SH-SY5Y (cell line): ENCODE data around the gene ANKRD36.

Experiments used
- GATA2 ChIP-seq: IDR thresholded peaks from 2 replicates; pipeline ENCODE4 v1.6.1; 2011; ENCODE audit warnings: mild to moderate bottlenecking, low read depth, low read length
- GATA3 ChIP-seq: IDR thresholded peaks from 2 replicates; pipeline ENCODE4 v1.6.1; 2011; ENCODE audit warnings: low read depth, mild to moderate bottlenecking, low read length, moderate library complexity

DNA sequence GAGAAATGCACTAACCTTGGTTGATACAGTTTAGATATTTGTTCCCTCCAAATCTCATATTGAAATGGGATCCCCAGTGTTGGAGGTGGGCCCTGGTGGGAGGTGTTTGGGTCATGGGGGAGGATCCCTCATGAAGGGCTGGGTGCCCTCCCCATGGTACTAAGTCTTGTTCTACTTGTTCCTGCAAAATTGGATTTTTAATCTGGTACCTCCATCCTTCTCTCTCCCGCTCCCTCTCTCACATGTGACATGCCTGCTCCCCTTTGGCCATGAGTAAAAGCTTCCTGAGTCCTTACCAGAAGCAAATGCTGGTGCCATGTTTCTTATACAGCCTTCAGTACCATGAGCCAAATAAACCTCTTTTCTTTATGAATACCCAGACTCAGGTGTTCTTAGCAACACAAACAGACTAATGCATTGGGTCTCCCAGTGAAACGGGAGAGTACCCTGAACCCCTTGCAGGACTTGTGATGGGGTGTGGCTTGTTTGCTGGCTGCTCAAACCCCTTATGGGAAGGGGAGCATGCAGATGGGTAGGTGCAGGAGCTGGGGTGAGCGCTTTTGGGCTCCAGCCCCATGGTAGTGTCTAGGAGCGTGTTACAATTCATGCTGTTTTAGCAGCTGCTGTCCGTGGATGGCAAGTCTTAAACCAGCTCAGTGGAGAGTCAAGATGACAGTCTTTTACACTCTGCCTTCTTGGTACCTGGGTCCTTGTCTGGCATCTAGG is 45.5 kb upstream of the ANKRD36 start:
- TF ChIP-seq GATA2: no peak
- no peak for TF ChIP-seq GATA3
